Uterus (tissue), 2 donors: ENCODE measurements around the gene GKN1.

ENCODE experiments used
- CTCF ChIP-seq, 4 experiments: fragments of 200-600 bp in 2 of 4; fragments of 450-650 bp in 2 of 4; sonication (generic) in 2 of 4; IDR thresholded peaks; one replicate each; pipeline ENCODE4 v1.5.1; 2016 to 2019; ENCODE audit warnings: antibody characterized with exemption in 4 of 4, mild to moderate bottlenecking in 2 of 4, moderate library complexity in 1 of 4
- POLR2A ChIP-seq, 2 donors: fragments of 450-650 bp; IDR thresholded peaks; one replicate each; pipeline ENCODE4 v1.6.1; 2016; ENCODE audit warnings: antibody characterized with exemption in 2 of 2, mild to moderate bottlenecking in 1 of 2, moderate library complexity in 1 of 2

- TF ChIP-seq CTCF (IDR thresholded peaks at IDR 0.05) (no peak), POLR2A (IDR thresholded peaks at IDR 0.05) (no peak)
Measured at GRCh38 chr2:68964282-68964681, 10.2 kb upstream of the GKN1 start.
